Measurements from ENCODE around the gene CORO2A.

CORO2A gene

DNA sequence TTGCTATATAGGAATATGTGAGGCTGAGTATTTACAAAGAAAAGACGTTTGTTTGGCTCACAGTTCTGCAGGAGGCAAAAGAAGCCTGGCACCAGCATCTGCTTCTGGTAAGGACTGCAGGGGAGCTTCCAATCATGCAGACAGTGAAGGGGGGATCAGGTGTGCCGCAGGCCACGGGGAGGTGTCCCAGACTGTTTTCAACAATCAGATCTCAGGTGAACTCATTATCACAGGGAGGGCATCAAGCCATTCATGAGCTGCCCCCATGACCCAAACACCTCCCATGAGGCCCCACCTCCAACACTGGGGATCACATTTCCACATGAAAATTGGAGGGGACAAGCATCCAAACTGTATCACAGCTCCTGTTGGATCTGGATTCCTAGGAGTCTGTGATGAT is 43.0 kb downstream of the CORO2A start:
- no peak overlapping the region for H3K4me3 ChIP-seq (ENCODE audit: low read depth, low read length)
- no peak for TF ChIP-seq CTCF (IDR thresholded peaks at IDR 0.05; ENCODE audit: low read depth, low read length)

GRCh38 chr9:98148486-98148885 is 44.0 kb downstream of the CORO2A start:
- H3K4me3 ChIP-seq (ENCODE audit: low read depth, low read length): no peak overlapping the region
- no peak for TF ChIP-seq CTCF (IDR thresholded peaks at IDR 0.05; ENCODE audit: low read depth, low read length)

DNA sequence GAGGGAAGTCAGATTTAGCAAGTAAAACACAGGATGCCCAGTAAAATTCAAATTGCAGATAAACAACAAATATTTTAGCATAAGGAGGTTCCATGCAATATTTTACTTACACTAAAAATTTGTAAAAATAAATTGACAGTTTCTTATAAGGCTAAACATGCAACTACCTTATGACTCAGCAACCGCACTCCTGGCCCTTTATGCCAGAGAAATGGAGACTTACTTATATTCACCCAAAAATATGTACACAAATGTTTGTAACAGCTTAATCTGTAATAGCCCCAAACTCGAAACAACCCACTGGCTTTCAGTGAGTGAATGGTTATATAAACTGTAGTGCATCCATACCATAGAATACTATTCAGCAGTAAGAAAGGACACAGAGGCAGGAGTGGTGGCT is 44.9 kb downstream of the CORO2A start:
- no peak for TF ChIP-seq CTCF (IDR thresholded peaks at IDR 0.05; ENCODE audit: low read depth, low read length)
- no peak overlapping the region for H3K4me3 ChIP-seq (ENCODE audit: low read depth, low read length)

- TF ChIP-seq CTCF (IDR thresholded peaks at IDR 0.05; ENCODE audit: low read depth, low read length): no peak
- H3K4me3 ChIP-seq (ENCODE audit: low read depth, low read length): no peak overlapping the region
Observed at GRCh38 chr9:98146101-98146991, 46.1 kb downstream of the CORO2A start.

- TF ChIP-seq CTCF (IDR thresholded peaks at IDR 0.05; ENCODE audit: low read depth, low read length): no peak
- no peak overlapping the region for H3K4me3 ChIP-seq (ENCODE audit: low read depth, low read length)
Observed at GRCh38 chr9:98144631-98145030, 47.8 kb downstream of the CORO2A start.

DNA sequence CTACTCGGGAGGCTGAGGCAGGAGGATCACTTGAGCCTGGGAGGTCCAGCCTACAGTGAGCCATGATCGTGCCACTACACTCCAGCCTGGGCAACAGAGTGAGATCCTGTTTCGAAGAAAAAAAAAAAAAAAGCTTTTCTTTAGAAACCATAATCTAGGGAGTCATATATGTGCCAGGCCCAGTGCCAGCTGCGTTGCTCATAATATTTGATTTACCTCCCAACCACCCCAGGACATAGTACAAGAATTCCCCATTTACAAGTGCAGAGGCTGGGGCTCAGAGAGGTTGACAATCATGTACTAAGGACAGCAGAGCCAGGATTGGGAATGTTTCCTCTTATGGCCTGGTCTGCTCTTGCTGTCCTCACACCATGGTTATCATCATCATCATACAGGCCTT is 48.4 kb downstream of the CORO2A start:
- no peak for TF ChIP-seq CTCF (IDR thresholded peaks at IDR 0.05; ENCODE audit: low read depth, low read length)
- H3K4me3 ChIP-seq (ENCODE audit: low read depth, low read length): no peak overlapping the region

DNA sequence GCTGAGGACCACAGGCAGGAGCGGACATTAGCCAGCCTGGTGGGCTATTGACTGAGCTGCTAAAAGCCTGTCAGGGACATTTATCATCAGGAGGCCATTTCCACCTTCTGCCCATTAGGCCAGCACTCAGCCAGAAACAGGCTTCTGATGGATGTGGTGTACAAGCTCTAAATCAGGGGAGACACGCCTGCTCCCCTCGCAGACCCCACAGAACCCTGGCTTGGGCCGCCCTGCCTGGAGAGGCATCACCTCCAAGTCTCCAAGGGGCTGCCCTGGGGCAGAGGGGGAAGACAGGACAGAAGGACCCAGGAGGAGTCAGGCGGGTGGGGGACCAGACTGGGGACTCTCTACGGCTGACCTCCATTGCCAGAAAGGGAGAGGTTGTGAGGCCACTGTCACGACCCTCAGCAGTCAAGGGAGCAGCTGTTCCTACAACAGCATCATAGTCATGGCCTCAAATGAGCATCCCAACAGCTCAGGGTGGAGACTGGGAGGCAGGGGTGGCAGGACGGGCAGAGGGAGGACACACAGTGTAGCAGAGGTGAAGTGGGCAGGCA is 49.4 kb downstream of the CORO2A start:
- no peak overlapping the region for H3K4me3 ChIP-seq (ENCODE audit: low read depth, low read length)
- no peak for TF ChIP-seq CTCF (IDR thresholded peaks at IDR 0.05; ENCODE audit: low read depth, low read length)
